ENCODE measurements around the gene APOBEC3A.

Gene APOBEC3A

GRCh38 chr22:38966380-38966702 lies 8.9 kb downstream of the APOBEC3A start:
- H3K27me3 ChIP-seq (ENCODE audit: control insufficient read depth in 1 of 2, insufficient read depth in 2 of 2, low read length in 2 of 2), result no peaks in the 10 kb centered on the region
- H3K4me3 ChIP-seq (ENCODE audit: low read depth in 1 of 2, low read length in 2 of 2), result no peak overlapping the region
- peaks cover 12 to 14% of the 10 kb centered on the region in 2 donors for H3K4me1 ChIP-seq (ENCODE audit: control insufficient read depth in 1 of 2, insufficient read depth in 2 of 2, low read length in 2 of 2)
- H3K9ac ChIP-seq (ENCODE audit: low read depth in 1 of 2, low read length in 2 of 2), result no peak overlapping the region
- H3K36me3 ChIP-seq (ENCODE audit: control insufficient read depth in 1 of 2, insufficient read depth in 2 of 2, low read length in 2 of 2), result no peaks in the 10 kb centered on the region
- no peaks in the 10 kb centered on the region for H3K9me3 ChIP-seq (ENCODE audit: control insufficient read depth in 1 of 2, low read length in 2 of 2)
- H3K27ac ChIP-seq (ENCODE audit: low read depth, low read length), result no peak overlapping the region

GRCh38 chr22:38966942-38967341 lies 9.5 kb downstream of the APOBEC3A start:
- no peak overlapping the region for H3K9ac ChIP-seq (ENCODE audit: low read depth in 1 of 2, low read length in 2 of 2)
- H3K4me1 ChIP-seq (ENCODE audit: control insufficient read depth in 1 of 2, insufficient read depth in 2 of 2, low read length in 2 of 2), result peaks cover 12 to 14% of the 10 kb centered on the region in 2 donors
- H3K27ac ChIP-seq (ENCODE audit: low read depth, low read length), result no peak overlapping the region
- H3K36me3 ChIP-seq (ENCODE audit: control insufficient read depth in 1 of 2, insufficient read depth in 2 of 2, low read length in 2 of 2), result no peaks in the 10 kb centered on the region
- H3K4me3 ChIP-seq (ENCODE audit: low read depth in 1 of 2, low read length in 2 of 2), result no peak overlapping the region
- no peaks in the 10 kb centered on the region for H3K27me3 ChIP-seq (ENCODE audit: control insufficient read depth in 1 of 2, insufficient read depth in 2 of 2, low read length in 2 of 2)
- no peaks in the 10 kb centered on the region for H3K9me3 ChIP-seq (ENCODE audit: control insufficient read depth in 1 of 2, low read length in 2 of 2)

GRCh38 chr22:38967451-38968450 lies 10.3 kb downstream of the APOBEC3A start:
- Histone ChIP-seq H3K4me1 (ENCODE audit: control insufficient read depth in 1 of 2, insufficient read depth in 2 of 2, low read length in 2 of 2) (peaks cover 12 to 14% of the 10 kb centered on the region in 2 donors), H3K9me3 (ENCODE audit: control insufficient read depth in 1 of 2, low read length in 2 of 2) (no peaks in the 10 kb centered on the region), H3K27ac (ENCODE audit: low read depth, low read length) (no peak overlapping the region), H3K36me3 (ENCODE audit: control insufficient read depth in 1 of 2, insufficient read depth in 2 of 2, low read length in 2 of 2) (no peaks in the 10 kb centered on the region), H3K27me3 (ENCODE audit: control insufficient read depth in 1 of 2, insufficient read depth in 2 of 2, low read length in 2 of 2) (no peaks in the 10 kb centered on the region), H3K4me3 (ENCODE audit: low read depth in 1 of 2, low read length in 2 of 2) (no peak overlapping the region), H3K9ac (ENCODE audit: low read depth in 1 of 2, low read length in 2 of 2) (no peak overlapping the region)

- H3K36me3 ChIP-seq (ENCODE audit: control insufficient read depth in 1 of 2, insufficient read depth in 2 of 2, low read length in 2 of 2), result no peaks in the 10 kb centered on the region
- H3K9ac ChIP-seq (ENCODE audit: low read depth in 1 of 2, low read length in 2 of 2), result no peak overlapping the region
- no peaks in the 10 kb centered on the region for H3K9me3 ChIP-seq (ENCODE audit: control insufficient read depth in 1 of 2, low read length in 2 of 2)
- H3K4me3 ChIP-seq (ENCODE audit: low read depth in 1 of 2, low read length in 2 of 2), result no peak overlapping the region
- H3K27ac ChIP-seq (ENCODE audit: low read depth, low read length), result no peak overlapping the region
- peaks cover 17 to 18% of the 10 kb centered on the region in 2 donors for H3K4me1 ChIP-seq (ENCODE audit: control insufficient read depth in 1 of 2, insufficient read depth in 2 of 2, low read length in 2 of 2)
- no peaks in the 10 kb centered on the region for H3K27me3 ChIP-seq (ENCODE audit: control insufficient read depth in 1 of 2, insufficient read depth in 2 of 2, low read length in 2 of 2)
These were observed 11.4 kb downstream of the APOBEC3A start for GRCh38 chr22:38968801-38969200.

- no peak overlapping the region for H3K4me3 ChIP-seq (ENCODE audit: low read depth in 1 of 2, low read length in 2 of 2)
- H3K27me3 ChIP-seq (ENCODE audit: control insufficient read depth in 1 of 2, insufficient read depth in 2 of 2, low read length in 2 of 2), result no peaks in the 10 kb centered on the region
- H3K4me1 ChIP-seq (ENCODE audit: control insufficient read depth in 1 of 2, insufficient read depth in 2 of 2, low read length in 2 of 2), result peaks cover 4 to 5% of the 10 kb centered on the region in 2 donors
- H3K27ac ChIP-seq (ENCODE audit: low read depth, low read length), result no peak overlapping the region
- H3K9ac ChIP-seq (ENCODE audit: low read depth in 1 of 2, low read length in 2 of 2), result no peak overlapping the region
- no peaks in the 10 kb centered on the region for H3K36me3 ChIP-seq (ENCODE audit: control insufficient read depth in 1 of 2, insufficient read depth in 2 of 2, low read length in 2 of 2)
- no peaks in the 10 kb centered on the region for H3K9me3 ChIP-seq (ENCODE audit: control insufficient read depth in 1 of 2, low read length in 2 of 2)
These were observed 13.1 kb downstream of the APOBEC3A start for GRCh38 chr22:38970551-38970950.

GRCh38 chr22:38971202-38971601 lies 13.8 kb downstream of the APOBEC3A start:
- Histone ChIP-seq H3K27me3 (ENCODE audit: control insufficient read depth in 1 of 2, insufficient read depth in 2 of 2, low read length in 2 of 2) (no peaks in the 10 kb centered on the region), H3K9ac (ENCODE audit: low read depth in 1 of 2, low read length in 2 of 2) (no peak overlapping the region), H3K36me3 (ENCODE audit: control insufficient read depth in 1 of 2, insufficient read depth in 2 of 2, low read length in 2 of 2) (no peaks in the 10 kb centered on the region), H3K4me3 (ENCODE audit: low read depth in 1 of 2, low read length in 2 of 2) (no peak overlapping the region), H3K4me1 (ENCODE audit: control insufficient read depth in 1 of 2, insufficient read depth in 2 of 2, low read length in 2 of 2) (peaks cover 4 to 5% of the 10 kb centered on the region in 2 donors), H3K9me3 (ENCODE audit: control insufficient read depth in 1 of 2, low read length in 2 of 2) (no peaks in the 10 kb centered on the region), H3K27ac (ENCODE audit: low read depth, low read length) (no peak overlapping the region)

- H3K9me3 ChIP-seq (ENCODE audit: control insufficient read depth in 1 of 2, low read length in 2 of 2), result no peaks in the 10 kb centered on the region
- no peaks in the 10 kb centered on the region for H3K36me3 ChIP-seq (ENCODE audit: control insufficient read depth in 1 of 2, insufficient read depth in 2 of 2, low read length in 2 of 2)
- no peak overlapping the region for H3K27ac ChIP-seq (ENCODE audit: low read depth, low read length)
- no peak overlapping the region for H3K9ac ChIP-seq (ENCODE audit: low read depth in 1 of 2, low read length in 2 of 2)
- no peak overlapping the region for H3K4me3 ChIP-seq (ENCODE audit: low read depth in 1 of 2, low read length in 2 of 2)
- peaks cover 4 to 5% of the 10 kb centered on the region in 2 donors for H3K4me1 ChIP-seq (ENCODE audit: control insufficient read depth in 1 of 2, insufficient read depth in 2 of 2, low read length in 2 of 2)
- no peaks in the 10 kb centered on the region for H3K27me3 ChIP-seq (ENCODE audit: control insufficient read depth in 1 of 2, insufficient read depth in 2 of 2, low read length in 2 of 2)
These were observed 14.4 kb downstream of the APOBEC3A start for GRCh38 chr22:38971791-38972190.

- Histone ChIP-seq H3K27me3 (ENCODE audit: control insufficient read depth in 1 of 2, insufficient read depth in 2 of 2, low read length in 2 of 2) (no peaks in the 10 kb centered on the region), H3K27ac (ENCODE audit: low read depth, low read length) (no peak overlapping the region), H3K36me3 (ENCODE audit: control insufficient read depth in 1 of 2, insufficient read depth in 2 of 2, low read length in 2 of 2) (no peaks in the 10 kb centered on the region), H3K4me3 (ENCODE audit: low read depth in 1 of 2, low read length in 2 of 2) (no peak overlapping the region), H3K9me3 (ENCODE audit: control insufficient read depth in 1 of 2, low read length in 2 of 2) (no peaks in the 10 kb centered on the region), H3K4me1 (ENCODE audit: control insufficient read depth in 1 of 2, insufficient read depth in 2 of 2, low read length in 2 of 2) (peaks cover 4 to 5% of the 10 kb centered on the region in 2 donors), H3K9ac (ENCODE audit: low read depth in 1 of 2, low read length in 2 of 2) (no peak overlapping the region)
These were observed 15.1 kb downstream of the APOBEC3A start for GRCh38 chr22:38972558-38972957.

GRCh38 chr22:38973289-38974169 lies 16.1 kb downstream of the APOBEC3A start:
- Histone ChIP-seq H3K4me3 (ENCODE audit: low read depth in 1 of 2, low read length in 2 of 2) (no peak overlapping the region), H3K9me3 (ENCODE audit: control insufficient read depth in 1 of 2, low read length in 2 of 2) (no peaks in the 10 kb centered on the region), H3K27ac (ENCODE audit: low read depth, low read length) (no peak overlapping the region), H3K27me3 (ENCODE audit: control insufficient read depth in 1 of 2, insufficient read depth in 2 of 2, low read length in 2 of 2) (no peaks in the 10 kb centered on the region), H3K4me1 (ENCODE audit: control insufficient read depth in 1 of 2, insufficient read depth in 2 of 2, low read length in 2 of 2) (peaks cover 4 to 5% of the 10 kb centered on the region in 2 donors), H3K9ac (ENCODE audit: low read depth in 1 of 2, low read length in 2 of 2) (no peak overlapping the region), H3K36me3 (ENCODE audit: control insufficient read depth in 1 of 2, insufficient read depth in 2 of 2, low read length in 2 of 2) (no peaks in the 10 kb centered on the region)

Data from duodenal mucosa (tissue), 2 donors.